Gastrocnemius medialis (tissue), 4 donors: ENCODE results near the gene PPP1R17. TPM values are rescaled to one million over a fixed set of nuclear protein-coding genes. Genes with fewer than 3 reads are reported as not detected.

Source experiments
- ATAC-seq, 2 donors: fragments of 150-250 bp; one replicate each; pipeline ENCODE4 v1.9.1; 2016
- DNase-seq, 2 donors: peaks; one replicate each; pipeline ENCODE4 v3.0.0-alpha.2; 2019
- H3K27ac ChIP-seq, 4 donors: fragments of 200-600 bp; sonication (generic); 1 replicate in 1 of 4; 2 replicates in 3 of 4; pipeline ENCODE4 v1.5.1; 2016 to 2018; ENCODE audit warnings: mild to moderate bottlenecking in 2 of 4, moderate library complexity in 1 of 4
- H3K27me3 ChIP-seq, 3 donors: fragments of 200-600 bp; sonication (generic) in 2 of 3; 1 replicate in 1 of 3; 2 replicates in 2 of 3; pipeline versions ENCODE4 v1.5.1 to v1.6.0; 2016 to 2019; ENCODE audit warnings: mild to moderate bottlenecking in 1 of 3, moderate library complexity in 1 of 3
- H3K36me3 ChIP-seq, 2 donors: fragments of 200-600 bp; sonication (generic) in 1 of 2; one replicate each; pipeline ENCODE4 v1.5.1; 2017 to 2018
- H3K4me1 ChIP-seq, 2 donors: fragments of 200-600 bp; sonication (generic) in 1 of 2; one replicate each; pipeline ENCODE4 v1.5.1; 2016 to 2017; ENCODE audit warnings: mild to moderate bottlenecking in 2 of 2
- H3K4me3 ChIP-seq, 4 donors: fragments of 200-600 bp; sonication (generic) in 3 of 4; 1 replicate in 1 of 4; 2 replicates in 3 of 4; pipeline ENCODE4 v1.5.1; 2016 to 2019; ENCODE audit warnings: mild to moderate bottlenecking in 2 of 4
- H3K9me3 ChIP-seq, 3 donors: fragments of 200-600 bp; sonication (generic) in 2 of 3; 1 replicate in 1 of 3; 2 replicates in 2 of 3; pipeline ENCODE4 v1.5.1; 2016 to 2019
- POLR2A ChIP-seq, 2 donors: fragments of 450-650 bp; IDR thresholded peaks; one replicate each; pipeline ENCODE4 v1.6.1; 2017; ENCODE audit warnings: antibody characterized with exemption in 2 of 2, mild to moderate bottlenecking in 2 of 2, moderate library complexity in 2 of 2
- in situ Hi-C, 4 donors: fragments of 200-750 bp; cut with MboI; loops; one replicate each; pipeline versions ENCODE4 v1.15.0 to v1.8.0; 2017; ENCODE audit warnings: low sequenced_read_pairs in 4 of 4
- intact Hi-C: fragments of 100-400 bp; cut with DNase I; formaldehyde crosslinking; loops from one replicate; pipeline ENCODE4 v1.15.1; 2023; ENCODE audit warnings: low total_unique reads
- total RNA-seq, 4 donors: library from RNA; depleted of rRNA; stranded (reverse); fragments of >200 nt; gene quantifications; one replicate each; pipeline versions ENCODE4 v1.1.0 to v1.2.3, GENCODE V29; 2016
- TF ChIP-seq, protein P1 (sequence below), 5 experiments: fragments of 450-650 bp in 3 of 5; fragments of 200-600 bp in 2 of 5; sonication (generic) in 2 of 5; IDR thresholded peaks in 4 of 5; conservative IDR thresholded peaks in 1 of 5; 1 replicate in 4 of 5; 2 replicates in 1 of 5; pipeline ENCODE4 v1.5.1; 2016 to 2019; ENCODE audit warnings: antibody characterized with exemption in 5 of 5, mild to moderate bottlenecking in 3 of 5, moderate library complexity in 3 of 5

The PPP1R17 gene
- total RNA-seq, 4 donors from 2014 or later = not detected

DNA sequence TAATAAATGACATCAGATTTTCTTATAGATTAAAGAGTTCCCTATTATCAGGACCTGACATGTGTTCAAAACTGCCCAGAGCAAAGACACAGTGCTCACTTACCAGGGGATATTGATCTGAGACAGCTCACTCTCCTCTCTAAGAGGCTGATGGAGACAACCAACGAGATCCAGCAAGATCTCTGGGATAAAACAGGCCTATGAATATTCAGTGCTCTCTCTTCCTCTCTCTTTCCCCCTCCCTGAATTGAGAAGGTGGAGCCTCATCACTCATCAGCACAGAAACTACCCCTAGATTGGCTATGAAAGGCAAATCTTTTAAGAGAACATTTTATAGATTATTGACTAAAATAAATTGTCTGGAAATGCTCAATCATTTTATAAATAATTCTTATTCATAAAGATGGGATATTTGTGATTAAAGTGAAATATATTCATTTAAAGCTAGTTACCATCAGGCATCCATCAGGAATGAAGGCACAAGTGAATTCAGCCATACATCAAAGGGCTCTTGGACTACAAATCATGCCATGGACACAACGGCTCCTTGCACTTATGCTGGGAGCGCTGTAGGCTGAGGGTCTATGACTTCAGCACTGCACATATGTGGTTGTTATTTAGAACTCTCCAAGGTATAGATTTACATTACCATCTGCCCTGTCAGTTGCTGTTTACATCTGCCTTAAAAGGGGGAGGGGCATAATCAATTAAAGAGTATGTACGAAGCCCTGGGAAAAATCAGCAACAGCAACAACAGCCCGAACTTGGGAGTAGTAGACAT lies 3.4 kb upstream of the PPP1R17 start:
- Histone ChIP-seq H3K36me3 (no peaks in the 10 kb centered on the region), H3K9me3 (no peaks in the 10 kb centered on the region), H3K4me1 (no peaks in the 10 kb centered on the region), H3K27ac (no peak overlapping the region), H3K4me3 (no peak overlapping the region), H3K27me3 (no peaks in the 10 kb centered on the region)
- no peak for DNase-seq
- TF ChIP-seq, protein P1, sequence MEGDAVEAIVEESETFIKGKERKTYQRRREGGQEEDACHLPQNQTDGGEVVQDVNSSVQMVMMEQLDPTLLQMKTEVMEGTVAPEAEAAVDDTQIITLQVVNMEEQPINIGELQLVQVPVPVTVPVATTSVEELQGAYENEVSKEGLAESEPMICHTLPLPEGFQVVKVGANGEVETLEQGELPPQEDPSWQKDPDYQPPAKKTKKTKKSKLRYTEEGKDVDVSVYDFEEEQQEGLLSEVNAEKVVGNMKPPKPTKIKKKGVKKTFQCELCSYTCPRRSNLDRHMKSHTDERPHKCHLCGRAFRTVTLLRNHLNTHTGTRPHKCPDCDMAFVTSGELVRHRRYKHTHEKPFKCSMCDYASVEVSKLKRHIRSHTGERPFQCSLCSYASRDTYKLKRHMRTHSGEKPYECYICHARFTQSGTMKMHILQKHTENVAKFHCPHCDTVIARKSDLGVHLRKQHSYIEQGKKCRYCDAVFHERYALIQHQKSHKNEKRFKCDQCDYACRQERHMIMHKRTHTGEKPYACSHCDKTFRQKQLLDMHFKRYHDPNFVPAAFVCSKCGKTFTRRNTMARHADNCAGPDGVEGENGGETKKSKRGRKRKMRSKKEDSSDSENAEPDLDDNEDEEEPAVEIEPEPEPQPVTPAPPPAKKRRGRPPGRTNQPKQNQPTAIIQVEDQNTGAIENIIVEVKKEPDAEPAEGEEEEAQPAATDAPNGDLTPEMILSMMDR (IDR thresholded peaks at IDR 0.05 in 4 of 5, conservative IDR thresholded peaks at IDR 0.05 in 1 of 5) = no peak
- TF ChIP-seq POLR2A (IDR thresholded peaks at IDR 0.05) = no peak
- no peak for ATAC-seq
- in situ Hi-C loops (no loop called here), intact Hi-C loops (no loop called here)

DNA sequence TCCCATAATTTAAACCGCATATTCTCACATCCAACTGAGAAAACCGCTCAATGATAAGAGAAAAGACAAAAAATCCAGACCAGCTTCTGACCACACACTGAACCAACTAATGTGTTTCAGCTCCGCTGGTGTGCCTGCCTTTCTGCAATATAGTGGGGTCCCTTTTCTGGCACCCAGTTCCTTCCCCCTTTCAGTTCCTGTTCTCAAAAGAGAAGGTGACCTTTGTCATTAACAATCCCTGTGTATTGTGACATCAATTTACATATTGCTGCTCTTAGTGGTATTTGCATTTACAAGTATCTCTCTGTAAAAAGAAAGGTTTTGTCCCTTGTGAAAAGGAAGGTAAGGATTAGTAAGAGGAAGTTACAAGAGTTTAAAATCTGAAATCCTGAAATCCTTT lies 1.4 kb downstream of the PPP1R17 start:
- in situ Hi-C loops (no loop called here), intact Hi-C loops (no loop called here)
- no peak for ATAC-seq
- no peak overlapping the region for H3K4me3 ChIP-seq
- no peak for DNase-seq
- no peaks in the 10 kb centered on the region for H3K27me3 ChIP-seq
- no peak for TF ChIP-seq POLR2A (IDR thresholded peaks at IDR 0.05)
- TF ChIP-seq, protein P1 (IDR thresholded peaks at IDR 0.05 in 4 of 5, conservative IDR thresholded peaks at IDR 0.05 in 1 of 5) = no peak
- no peaks in the 10 kb centered on the region for H3K36me3 ChIP-seq
- H3K27ac ChIP-seq = no peak overlapping the region
- H3K9me3 ChIP-seq = no peaks in the 10 kb centered on the region
- H3K4me1 ChIP-seq = no peaks in the 10 kb centered on the region

DNA sequence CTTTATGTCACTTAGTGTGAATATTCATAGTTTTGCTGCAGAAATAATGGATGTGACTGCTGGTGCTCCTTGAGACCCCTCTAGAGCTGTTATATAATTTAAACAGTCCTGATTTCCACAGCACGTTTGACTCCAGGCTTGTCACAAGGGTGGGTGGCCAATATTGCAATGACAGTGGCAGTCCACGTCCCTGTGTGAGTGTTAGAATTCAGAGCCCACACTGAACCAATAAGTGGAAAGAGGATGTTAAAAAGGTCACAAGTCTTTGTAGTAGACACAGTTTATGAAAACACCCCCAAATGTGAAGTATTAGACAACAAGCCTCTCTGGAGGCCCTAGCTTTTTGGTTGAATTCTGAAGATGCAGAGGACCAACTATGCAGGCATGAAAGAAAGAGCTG lies 2.0 kb downstream of the PPP1R17 start:
- TF ChIP-seq POLR2A (IDR thresholded peaks at IDR 0.05) = no peak
- TF ChIP-seq, protein P1 (IDR thresholded peaks at IDR 0.05 in 4 of 5, conservative IDR thresholded peaks at IDR 0.05 in 1 of 5) = no peak
- no peak overlapping the region for H3K4me3 ChIP-seq
- in situ Hi-C loops = no loop called here

DNA sequence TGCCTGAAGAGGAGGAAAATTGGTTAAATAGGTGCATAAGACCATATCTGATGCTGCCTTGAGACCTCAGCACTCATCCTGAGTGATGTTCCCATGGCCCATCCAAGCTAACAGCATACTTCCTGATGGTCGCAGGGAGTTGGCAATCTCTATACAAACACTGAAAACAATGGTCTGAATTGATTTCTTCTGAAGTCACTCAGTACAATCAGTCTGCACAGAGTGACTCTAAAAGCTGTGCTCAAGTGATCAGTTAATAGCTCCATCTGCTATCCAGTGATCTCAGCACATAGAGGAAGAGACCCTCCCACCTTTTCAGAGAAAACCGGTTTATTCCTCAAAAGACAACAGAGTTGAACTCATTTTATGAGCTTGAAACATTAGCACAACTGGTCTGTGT lies 3.9 kb downstream of the PPP1R17 start:
- no peak overlapping the region for H3K4me3 ChIP-seq
- no peak overlapping the region for H3K27ac ChIP-seq
- no peaks in the 10 kb centered on the region for H3K27me3 ChIP-seq
- DNase-seq (no peak), ATAC-seq (no peak)
- no peaks in the 10 kb centered on the region for H3K4me1 ChIP-seq
- no peaks in the 10 kb centered on the region for H3K36me3 ChIP-seq
- TF ChIP-seq, protein P1 (IDR thresholded peaks at IDR 0.05 in 4 of 5, conservative IDR thresholded peaks at IDR 0.05 in 1 of 5) = no peak
- TF ChIP-seq POLR2A (IDR thresholded peaks at IDR 0.05) = no peak
- no peaks in the 10 kb centered on the region for H3K9me3 ChIP-seq
- in situ Hi-C loops (no loop called here), intact Hi-C loops (no loop called here)

More for the DNA sequence above, 2.0 kb downstream of the PPP1R17 start:
- no peak overlapping the region for H3K27ac ChIP-seq
- H3K27me3 ChIP-seq = no peaks in the 10 kb centered on the region
- H3K9me3 ChIP-seq = no peaks in the 10 kb centered on the region
- intact Hi-C loops = no loop called here
- no peaks in the 10 kb centered on the region for H3K36me3 ChIP-seq
- no peak for ATAC-seq
- no peaks in the 10 kb centered on the region for H3K4me1 ChIP-seq
- DNase-seq = no peak
